Fibroblast of villous mesenchyme (primary cell): ENCODE results near the gene NODAL. TPM values are rescaled to one million over a fixed set of nuclear protein-coding genes. Genes with fewer than 3 reads are reported as not detected.

ENCODE experiments used
- DNase-seq: peaks from one replicate; pipeline ENCODE4 v3.0.0-alpha.2; 2010; ENCODE audit warnings: low read depth
- H3K4me3 ChIP-seq: 2 replicates; pipeline ENCODE4 v1.5.1; 2011; ENCODE audit warnings: low read depth, mild to moderate bottlenecking, low read length
- total RNA-seq: library from RNA; depleted of rRNA; stranded (reverse); fragments of >200 nt; gene quantifications from 2 replicates; pipeline ENCODE4 v1.2.3, GENCODE V29; 2012
- TF ChIP-seq, protein P1 (sequence below): IDR thresholded peaks from 2 replicates; pipeline ENCODE4 v1.5.1; 2012; ENCODE audit warnings: low read depth, mild to moderate bottlenecking, low read length; ENCODE audit not compliant: insufficient read depth

The NODAL gene
- total RNA-seq, 1 donor = not detected

DNA sequence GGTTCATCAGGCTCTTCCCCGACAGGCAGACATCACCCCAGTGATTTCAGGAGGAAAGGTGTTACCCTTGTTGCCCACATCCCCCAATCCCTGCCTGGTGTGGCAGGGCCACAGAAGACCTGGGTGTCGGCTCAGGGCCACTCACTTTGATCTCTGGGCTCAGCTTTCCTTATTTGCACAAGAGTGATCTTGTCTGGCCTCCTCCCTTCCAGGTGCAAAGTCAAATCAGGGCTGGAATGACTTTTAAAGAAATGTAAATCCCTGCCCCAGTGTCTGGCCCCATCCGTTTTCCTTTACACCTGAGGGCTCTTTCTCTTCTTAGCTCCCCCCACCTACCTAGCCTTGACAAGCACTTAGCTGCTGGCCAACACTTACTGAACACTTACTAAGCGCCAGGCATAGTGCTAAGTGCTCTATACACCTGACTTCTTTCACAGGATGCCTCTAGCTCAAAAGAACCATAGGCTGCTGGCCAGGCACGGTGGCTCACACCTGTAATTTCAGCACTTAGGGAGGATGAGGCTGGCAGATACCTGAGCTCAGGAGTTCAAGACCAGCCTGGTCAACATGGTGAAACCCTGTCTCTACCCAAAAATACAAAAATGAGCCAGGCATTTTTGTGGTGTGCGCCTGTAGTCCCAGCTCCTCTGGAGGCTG is 979 bp upstream of the NODAL start:
- TF ChIP-seq, protein P1, sequence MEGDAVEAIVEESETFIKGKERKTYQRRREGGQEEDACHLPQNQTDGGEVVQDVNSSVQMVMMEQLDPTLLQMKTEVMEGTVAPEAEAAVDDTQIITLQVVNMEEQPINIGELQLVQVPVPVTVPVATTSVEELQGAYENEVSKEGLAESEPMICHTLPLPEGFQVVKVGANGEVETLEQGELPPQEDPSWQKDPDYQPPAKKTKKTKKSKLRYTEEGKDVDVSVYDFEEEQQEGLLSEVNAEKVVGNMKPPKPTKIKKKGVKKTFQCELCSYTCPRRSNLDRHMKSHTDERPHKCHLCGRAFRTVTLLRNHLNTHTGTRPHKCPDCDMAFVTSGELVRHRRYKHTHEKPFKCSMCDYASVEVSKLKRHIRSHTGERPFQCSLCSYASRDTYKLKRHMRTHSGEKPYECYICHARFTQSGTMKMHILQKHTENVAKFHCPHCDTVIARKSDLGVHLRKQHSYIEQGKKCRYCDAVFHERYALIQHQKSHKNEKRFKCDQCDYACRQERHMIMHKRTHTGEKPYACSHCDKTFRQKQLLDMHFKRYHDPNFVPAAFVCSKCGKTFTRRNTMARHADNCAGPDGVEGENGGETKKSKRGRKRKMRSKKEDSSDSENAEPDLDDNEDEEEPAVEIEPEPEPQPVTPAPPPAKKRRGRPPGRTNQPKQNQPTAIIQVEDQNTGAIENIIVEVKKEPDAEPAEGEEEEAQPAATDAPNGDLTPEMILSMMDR = no peak
- no peak for DNase-seq
- no peak overlapping the region for H3K4me3 ChIP-seq

DNA sequence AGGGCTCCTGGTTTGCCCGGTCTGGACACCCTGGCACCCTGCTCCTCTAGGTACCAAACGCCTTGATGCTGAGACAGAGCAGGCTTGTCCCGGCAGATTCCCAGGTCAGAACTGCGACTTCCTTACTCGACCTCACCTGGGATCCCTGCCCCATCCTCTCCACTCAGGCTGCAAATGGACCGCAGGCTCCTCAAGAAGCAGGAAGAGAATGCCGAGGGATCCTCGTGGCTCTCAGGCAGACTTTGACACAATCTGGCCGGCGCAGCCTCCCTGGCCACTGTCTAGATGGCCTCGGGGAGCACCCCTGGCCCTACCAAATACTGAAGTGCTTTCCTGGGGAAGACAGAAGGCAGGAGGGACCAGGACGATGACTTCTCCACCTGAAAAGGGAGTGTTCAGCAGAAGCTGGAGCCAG is 421 bp upstream of the NODAL start:
- H3K4me3 ChIP-seq = no peak overlapping the region
- TF ChIP-seq, protein P1 = no peak
- no peak for DNase-seq

DNA sequence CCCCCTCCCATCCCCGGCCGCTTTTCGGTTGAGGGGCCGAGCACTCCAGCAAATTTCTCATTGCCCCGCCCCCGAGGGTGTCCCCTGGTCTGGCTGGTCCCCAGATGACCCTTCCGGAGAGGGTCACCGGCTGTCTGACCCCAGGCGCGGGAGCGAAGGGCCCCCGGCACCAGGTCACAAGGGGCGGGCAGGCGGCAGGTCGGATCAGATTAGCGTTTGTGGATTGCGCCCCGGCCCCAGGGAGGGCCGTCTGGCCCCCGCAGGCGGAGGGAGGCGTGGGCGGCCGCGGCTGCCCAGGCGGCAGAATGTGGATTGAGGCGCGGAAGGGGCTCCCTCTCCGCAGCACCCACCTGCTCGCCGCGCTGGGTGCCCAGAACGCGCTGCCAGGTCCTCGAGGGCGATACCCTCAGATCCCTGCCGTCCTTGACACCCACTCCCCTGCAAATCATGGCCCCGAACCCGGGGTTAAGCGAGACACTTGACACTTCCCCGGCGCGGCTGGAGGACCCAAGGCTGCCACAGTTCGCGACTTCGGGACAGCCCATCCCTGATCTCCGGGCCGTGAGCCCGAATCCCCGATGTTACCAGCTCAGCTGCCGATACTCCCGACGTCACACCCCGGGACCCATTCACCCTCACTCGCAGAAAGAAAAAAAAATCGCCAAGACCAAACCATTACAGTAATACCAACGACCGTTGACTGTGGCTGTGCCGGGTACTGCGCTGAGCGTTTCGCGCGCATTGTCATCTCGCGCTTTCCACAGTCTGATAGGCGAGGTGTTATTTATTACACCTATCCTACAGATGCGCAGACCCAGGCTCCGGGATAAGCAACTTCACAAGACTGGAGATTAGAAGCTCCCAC is 953 bp downstream of the NODAL start:
- TF ChIP-seq, protein P1 = no peak
- no peak for DNase-seq
- H3K4me3 ChIP-seq = no peak overlapping the region

DNA sequence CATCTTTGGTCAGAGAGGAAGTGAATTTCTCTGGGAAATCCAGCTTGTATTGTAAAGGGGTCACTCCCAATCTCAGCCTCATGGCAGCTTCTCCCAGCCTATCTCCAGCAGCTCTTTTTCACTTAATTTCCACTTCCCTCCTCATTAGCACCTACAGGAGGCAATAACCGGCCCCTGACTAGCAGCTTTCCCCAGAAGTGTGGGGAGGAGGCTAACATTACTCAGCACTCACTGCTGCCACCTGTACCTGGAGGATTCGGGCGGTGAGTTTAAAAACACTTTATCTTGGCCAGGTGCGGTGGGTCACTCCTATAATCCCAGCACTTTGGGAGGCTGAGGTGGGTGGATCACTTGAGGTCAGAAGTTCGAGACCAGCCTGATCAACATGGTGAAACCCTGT is 3.8 kb downstream of the NODAL start:
- TF ChIP-seq, protein P1 = no peak
- DNase-seq = no peak
- no peak overlapping the region for H3K4me3 ChIP-seq

DNA sequence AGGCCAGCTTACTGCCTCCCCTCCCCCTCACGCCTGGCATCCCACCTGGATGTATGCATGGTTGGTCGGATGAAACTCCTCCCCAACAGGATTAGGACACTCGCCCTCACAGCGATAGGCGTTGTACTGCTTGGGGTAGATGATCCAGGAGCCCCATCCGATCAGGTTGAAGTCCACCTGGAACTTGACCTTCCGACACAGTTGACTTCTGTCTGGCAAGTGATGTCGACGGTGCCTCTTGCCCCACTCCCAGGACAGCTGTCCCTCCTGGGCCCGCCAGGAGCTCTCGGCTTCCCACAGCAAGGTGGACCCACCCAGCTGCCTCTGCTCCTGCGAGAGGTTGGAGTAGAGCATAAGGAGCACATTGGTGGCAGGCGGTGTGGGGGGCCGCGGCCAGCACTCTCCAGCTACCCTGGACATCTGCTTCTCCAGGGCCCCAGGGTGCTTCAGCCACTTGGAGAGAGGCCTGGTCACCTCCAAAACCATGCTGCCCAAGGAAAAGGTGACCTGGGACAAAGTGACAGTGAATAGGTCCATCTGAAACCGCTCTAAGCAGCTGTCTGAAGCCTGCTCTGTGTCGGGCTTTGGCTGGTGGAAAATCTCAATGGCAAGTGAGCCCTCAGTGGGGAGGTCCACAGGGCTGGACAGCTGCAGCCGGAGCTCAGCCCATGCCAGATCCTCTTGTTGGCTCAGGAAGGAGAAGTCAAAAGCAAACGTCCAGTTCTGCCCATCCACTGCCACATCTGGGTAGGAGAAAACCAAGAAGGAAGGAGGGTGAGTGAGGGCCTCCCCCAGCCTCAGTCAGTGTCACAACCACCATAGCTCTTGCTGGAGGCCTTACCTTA is 6.0 kb downstream of the NODAL start:
- TF ChIP-seq, protein P1 = no peak
- H3K4me3 ChIP-seq = no peak overlapping the region
- DNase-seq = no peak

DNA sequence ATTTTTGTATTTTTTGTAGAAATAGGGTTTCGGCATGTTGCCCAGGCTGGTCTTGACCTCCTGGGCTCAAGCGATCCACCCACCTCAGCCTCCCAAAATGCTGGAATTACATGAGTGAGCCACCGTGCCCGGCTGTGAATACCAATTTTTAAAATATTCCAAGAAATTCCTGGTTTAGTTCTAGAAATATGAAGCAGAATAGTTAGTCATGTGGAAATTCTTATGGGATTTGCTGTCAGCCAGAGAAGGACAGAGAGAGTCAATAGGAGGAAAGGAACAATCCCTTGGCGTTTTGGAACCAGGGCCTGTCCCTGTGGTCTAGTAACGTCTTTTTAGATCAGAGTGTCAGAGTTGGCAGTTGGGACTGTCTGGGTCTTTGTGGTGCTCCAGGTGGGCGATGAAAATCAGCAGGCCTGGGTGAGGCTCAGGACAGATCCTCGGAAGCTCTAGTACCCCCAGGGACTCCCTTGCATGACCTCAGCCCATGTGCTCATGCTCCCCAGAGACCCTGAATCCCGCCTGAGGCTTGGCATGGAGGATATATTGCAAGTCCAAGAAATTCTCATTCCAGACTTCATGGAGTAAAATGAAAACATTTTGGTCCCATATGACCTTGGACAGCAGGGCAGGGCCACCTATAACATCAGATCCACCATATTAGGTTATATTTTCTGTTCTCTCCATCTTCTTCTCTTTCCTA is 7.8 kb downstream of the NODAL start:
- no peak for DNase-seq
- no peak overlapping the region for H3K4me3 ChIP-seq
- TF ChIP-seq, protein P1 = no peak
